CD4-positive, alpha-beta T cell (primary cell): ENCODE measurements around the gene ATP2B1. TPM values are rescaled to one million over a fixed set of nuclear protein-coding genes. Genes with fewer than 3 reads are reported as not detected.

Experiments used
- ATAC-seq: fragments of 200-7000 bp; cut with Tn5 transposase; one replicate; pipeline ENCODE4 v1.10.0; 2022; ENCODE audit warnings: mild to moderate bottlenecking; ENCODE audit not compliant: poor library complexity
- CTCF ChIA-PET: fragments of 350-600 bp; sonication (Branson Sonifier 250); formaldehyde crosslinking; loops from one replicate; lab custom pipeline; 2021; ENCODE audit warnings: antibody characterized with exemption, inconsistent platforms; lab: Charles Lee
- POLR2A ChIA-PET: fragments of 350-600 bp; sonication (Branson Sonifier 250); formaldehyde crosslinking; loops from one replicate; lab custom pipeline; 2021; ENCODE audit warnings: antibody characterized with exemption, inconsistent platforms; lab: Charles Lee
- DNase-seq, 14 experiments: peaks; one replicate each; pipeline ENCODE4 v3.0.0-alpha.2; 2013 to 2020; ENCODE audit warnings: mixed read lengths in 2 of 14
- H3K27ac ChIP-seq, 2 donors: one replicate each; pipeline versions ENCODE4 v1.5.1 to v1.7.0; 2013; ENCODE audit warnings: low read length in 2 of 2, low read depth in 1 of 2, mild to moderate bottlenecking in 1 of 2
- H3K27me3 ChIP-seq, 2 experiments: 1 replicate in 1 of 2; 2 replicates in 1 of 2; pipeline versions ENCODE4 v1.6.1 to v1.7.0; 2013; ENCODE audit warnings: low read length in 2 of 2, control low read depth in 1 of 2, mild to moderate bottlenecking in 1 of 2, moderate library complexity in 1 of 2; ENCODE audit not compliant: insufficient read depth in 2 of 2, control insufficient read depth in 1 of 2
- H3K36me3 ChIP-seq: one replicate; pipeline ENCODE4 v1.6.1; 2013; ENCODE audit warnings: low read length, control low read depth; ENCODE audit not compliant: insufficient read depth
- H3K4me1 ChIP-seq: one replicate; pipeline ENCODE4 v1.6.1; 2013; ENCODE audit warnings: low read length, control low read depth; ENCODE audit not compliant: insufficient read depth
- H3K4me3 ChIP-seq: one replicate; pipeline ENCODE4 v1.5.1; 2013; ENCODE audit warnings: mild to moderate bottlenecking, low read length, moderate library complexity
- H3K9me3 ChIP-seq, 2 experiments: 1 replicate in 1 of 2; 2 replicates in 1 of 2; pipeline versions ENCODE4 v1.6.1 to v1.7.0; 2013; ENCODE audit warnings: low read length in 2 of 2, mild to moderate bottlenecking in 2 of 2, control low read depth in 1 of 2, moderate library complexity in 1 of 2; ENCODE audit not compliant: control insufficient read depth in 1 of 2, insufficient read depth in 1 of 2
- H3K27ac Mint-ChIP-seq: one replicate; pipeline ENCODE4 v1.8.0; 2020; ENCODE audit warnings: mixed read lengths
- H3K27me3 Mint-ChIP-seq: one replicate; pipeline ENCODE4 v1.8.0; 2021; ENCODE audit warnings: mixed read lengths
- H3K36me3 Mint-ChIP-seq: one replicate; pipeline ENCODE4 v1.8.0; 2021; ENCODE audit warnings: low read depth, mixed read lengths
- H3K4me1 Mint-ChIP-seq: one replicate; pipeline ENCODE4 v1.8.0; 2021; ENCODE audit warnings: low read depth, mixed read lengths
- H3K4me3 Mint-ChIP-seq: one replicate; pipeline ENCODE4 v1.8.0; 2020; ENCODE audit warnings: mild to moderate bottlenecking, mixed read lengths
- H3K9me3 Mint-ChIP-seq: one replicate; pipeline ENCODE4 v1.8.0; 2020; ENCODE audit warnings: mixed read lengths
- intact Hi-C, 2 experiments: fragments of 100-400 bp; cut with DNase I in 1 of 2; cut with micrococcal nuclease in 1 of 2; formaldehyde crosslinking; loops; one replicate each; pipeline versions ENCODE4 v1.15.1 to v1.9.0; 2023 to 2025; cut with DNase I, micrococcal nuclease
- total RNA-seq, 174 experiments: library from RNA in 2 of 174; stranded (reverse) in 2 of 174; gene quantifications; one replicate each; pipeline ENCODE4 v1.2.3 and lab custom pipeline; 2021 to 2026
- TF ChIP-seq, protein P1 (sequence below): fragments of 200-600 bp; IDR thresholded peaks from one replicate; pipeline ENCODE4 v1.8.0; 2022; ENCODE audit warnings: antibody characterized with exemption, mild to moderate bottlenecking

ATP2B1 gene
- total RNA-seq, 2 experiments from 2014 or later, result 98.2 to 100 TPM

DNA sequence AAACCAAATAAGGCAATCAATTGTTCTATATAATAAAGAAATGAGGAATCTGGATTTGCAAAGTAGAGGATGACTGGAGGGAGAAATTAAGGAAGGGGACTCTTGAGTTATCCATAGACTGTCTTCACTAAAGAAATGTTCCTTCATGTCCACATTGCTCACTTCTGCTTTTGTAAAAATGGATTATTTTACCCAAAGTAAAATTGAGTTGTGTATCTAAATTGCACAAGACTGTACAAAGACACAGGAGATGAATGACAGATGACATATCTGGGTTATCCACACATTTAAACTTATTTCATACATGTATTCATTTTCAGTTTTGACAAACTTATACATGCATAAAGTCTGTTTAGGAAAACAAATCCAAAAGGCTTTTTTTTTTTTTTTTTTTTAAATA is 11.3 kb downstream of the ATP2B1 start:
- POLR2A ChIA-PET, result interaction anchor here (0.7 to 2.4 kb wide), 5 partner anchors 9 to 135 kb away, joined by 3 to 7 read pairs (median 3); partner anchors contain the start of gene ATP2B1

DNA sequence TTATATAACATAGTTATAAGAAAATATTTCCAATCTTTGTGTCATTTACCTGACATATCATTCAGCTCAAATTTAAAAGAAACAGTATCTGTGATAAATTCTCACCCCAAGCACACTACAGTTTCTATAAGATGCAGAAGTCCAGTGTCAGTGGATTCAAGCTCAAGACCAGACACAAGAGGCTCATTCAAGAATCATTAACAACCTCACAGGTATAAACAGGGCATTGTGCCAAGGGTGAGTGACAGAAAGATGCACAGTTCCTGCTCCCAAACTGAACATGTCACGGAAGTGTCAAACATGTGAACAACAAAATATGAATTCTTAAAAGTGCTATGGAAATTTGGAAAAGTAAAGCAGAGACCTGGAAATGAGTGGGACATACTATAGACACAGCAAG is 12.8 kb downstream of the ATP2B1 start:
- Histone ChIP-seq H3K27me3 (no peaks in the 10 kb centered on the region), H3K4me1 (peaks cover 16% of the 10 kb centered on the region), H3K4me3 (no peak overlapping the region), H3K9me3 (no peaks in the 10 kb centered on the region), H3K36me3 (no peaks in the 10 kb centered on the region), H3K27ac (no peak overlapping the region)
- ATAC-seq (no peak), DNase-seq (no peak)
- POLR2A ChIA-PET, result interaction anchor here (0.8 to 2.4 kb wide), 4 partner anchors 11 to 14 kb away, joined by 3 to 7 read pairs (median 4); partner anchors contain the start of gene ATP2B1
- Mint-ChIP-seq H3K4me3 (no peak overlapping the region), H3K27ac (no peak overlapping the region), H3K36me3 (no peaks in the 10 kb centered on the region), H3K9me3 (no peaks in the 10 kb centered on the region), H3K27me3 (no peaks in the 10 kb centered on the region), H3K4me1 (peaks cover 93% of the 10 kb centered on the region)
- intact Hi-C loops, result loop anchor here in 1 of 2 experiments (5.0 kb wide), 2 partner anchors 44 to 59 kb away; no protein-coding TSS in a partner anchor
- TF ChIP-seq, protein P1, sequence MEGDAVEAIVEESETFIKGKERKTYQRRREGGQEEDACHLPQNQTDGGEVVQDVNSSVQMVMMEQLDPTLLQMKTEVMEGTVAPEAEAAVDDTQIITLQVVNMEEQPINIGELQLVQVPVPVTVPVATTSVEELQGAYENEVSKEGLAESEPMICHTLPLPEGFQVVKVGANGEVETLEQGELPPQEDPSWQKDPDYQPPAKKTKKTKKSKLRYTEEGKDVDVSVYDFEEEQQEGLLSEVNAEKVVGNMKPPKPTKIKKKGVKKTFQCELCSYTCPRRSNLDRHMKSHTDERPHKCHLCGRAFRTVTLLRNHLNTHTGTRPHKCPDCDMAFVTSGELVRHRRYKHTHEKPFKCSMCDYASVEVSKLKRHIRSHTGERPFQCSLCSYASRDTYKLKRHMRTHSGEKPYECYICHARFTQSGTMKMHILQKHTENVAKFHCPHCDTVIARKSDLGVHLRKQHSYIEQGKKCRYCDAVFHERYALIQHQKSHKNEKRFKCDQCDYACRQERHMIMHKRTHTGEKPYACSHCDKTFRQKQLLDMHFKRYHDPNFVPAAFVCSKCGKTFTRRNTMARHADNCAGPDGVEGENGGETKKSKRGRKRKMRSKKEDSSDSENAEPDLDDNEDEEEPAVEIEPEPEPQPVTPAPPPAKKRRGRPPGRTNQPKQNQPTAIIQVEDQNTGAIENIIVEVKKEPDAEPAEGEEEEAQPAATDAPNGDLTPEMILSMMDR, result no peak
- CTCF ChIA-PET, result interaction anchor here (0.9 to 2.7 kb wide), 2 partner anchors 10 to 153 kb away, joined by 3 to 13 read pairs; no protein-coding TSS in a partner anchor

More for the DNA sequence above, 11.3 kb downstream of the ATP2B1 start:
- ATAC-seq, result no peak
- H3K27me3 ChIP-seq, result no peaks in the 10 kb centered on the region
- H3K36me3 ChIP-seq, result no peaks in the 10 kb centered on the region
- CTCF ChIA-PET, result interaction anchor here (0.7 to 2.7 kb wide), 2 partner anchors 8 to 667 kb away, joined by 5 to 13 read pairs; no protein-coding TSS in a partner anchor
- TF ChIP-seq, protein P1, result no peak
- H3K9me3 Mint-ChIP-seq, result no peaks in the 10 kb centered on the region
- H3K4me3 ChIP-seq, result no peak overlapping the region
- H3K4me1 Mint-ChIP-seq, result peaks cover 91% of the 10 kb centered on the region
- no peak overlapping the region for H3K4me3 Mint-ChIP-seq
- intact Hi-C loops, result loop anchor here in 1 of 2 experiments (5.0 kb wide), 2 partner anchors 45 to 60 kb away; no protein-coding TSS in a partner anchor
- H3K4me1 ChIP-seq, result peaks cover 22% of the 10 kb centered on the region
- DNase-seq, result no peak
- H3K27ac Mint-ChIP-seq, result no peak overlapping the region
- H3K9me3 ChIP-seq, result no peaks in the 10 kb centered on the region
- H3K27ac ChIP-seq, result no peak overlapping the region
- no peaks in the 10 kb centered on the region for H3K36me3 Mint-ChIP-seq
- H3K27me3 Mint-ChIP-seq, result no peaks in the 10 kb centered on the region

DNA sequence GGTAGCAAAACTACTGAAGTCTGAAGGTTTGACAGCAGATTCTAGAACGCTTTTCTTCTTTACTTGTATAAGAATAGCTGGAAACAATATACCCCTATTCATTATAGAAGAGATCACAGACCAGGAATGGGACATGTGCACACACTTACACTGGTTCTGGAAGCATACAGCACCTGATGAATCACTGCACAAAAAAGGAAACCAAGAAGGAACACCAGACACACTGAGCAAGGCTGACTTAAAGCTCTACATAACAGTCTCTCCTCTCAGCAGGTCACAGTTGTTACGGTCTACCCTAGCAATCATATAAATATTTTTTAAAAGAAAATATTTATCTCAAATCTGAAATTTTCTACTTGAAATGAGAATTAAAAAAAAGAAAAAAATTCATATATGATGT is 13.5 kb downstream of the ATP2B1 start:
- peaks cover 16% of the 10 kb centered on the region for H3K4me1 ChIP-seq
- ChIA-PET CTCF (interaction anchor here (0.6 to 2.7 kb wide), 3 partner anchors 10 to 335 kb away, joined by 3 to 13 read pairs (median 3); no protein-coding TSS in a partner anchor), POLR2A (interaction anchor here (0.8 to 1.2 kb wide), 2 partner anchors 13 to 14 kb away, joined by 3 read pairs; partner anchors contain the start of gene ATP2B1)
- H3K4me1 Mint-ChIP-seq, result peaks cover 93% of the 10 kb centered on the region
- H3K27ac Mint-ChIP-seq, result no peak overlapping the region
- intact Hi-C loops, result loop anchor here in 1 of 2 experiments (5.0 kb wide), 2 partner anchors 43 to 58 kb away; no protein-coding TSS in a partner anchor
- H3K27me3 ChIP-seq, result no peaks in the 10 kb centered on the region
- TF ChIP-seq, protein P1, result no peak
- H3K9me3 ChIP-seq, result no peaks in the 10 kb centered on the region
- no peak for DNase-seq
- no peaks in the 10 kb centered on the region for H3K36me3 Mint-ChIP-seq
- no peaks in the 10 kb centered on the region for H3K36me3 ChIP-seq
- H3K27ac ChIP-seq, result no peak overlapping the region
- no peak overlapping the region for H3K4me3 ChIP-seq
- H3K9me3 Mint-ChIP-seq, result no peaks in the 10 kb centered on the region
- ATAC-seq, result no peak
- no peak overlapping the region for H3K4me3 Mint-ChIP-seq
- no peaks in the 10 kb centered on the region for H3K27me3 Mint-ChIP-seq
